ENCODE data around the gene SLCO2A1. TPM values are rescaled to one million over a fixed set of nuclear protein-coding genes. Genes with fewer than 3 reads are reported as not detected.

Gene SLCO2A1
- total RNA-seq, 4 donors from 2014 or later, result 8.4 to 68.5 (median 22.7) TPM

- in situ Hi-C loops (cut with MboI; ENCODE audit: low pct_ligation_motif_present in 1 of 4, low pct_unique_long_range_greater_than_20kb in 1 of 4, low sequenced_read_pairs in 3 of 4) (no loop called here), intact Hi-C loops (cut with DNase I; ENCODE audit: low total_unique reads) (no loop called here)
- Histone ChIP-seq H3K27me3 (no peaks in the 10 kb centered on the region), H3K27ac (no peak overlapping the region), H3K4me1 (no peaks in the 10 kb centered on the region), H3K9me3 (no peaks in the 10 kb centered on the region), H3K4me3 (no peak overlapping the region), H3K36me3 (no peaks in the 10 kb centered on the region)
- DNase-seq, result no peak
- WGBS, 2 donors (ENCODE audit: low coverage in 1 of 2), result 69 to 78% methylated on average over 3 to 5 of the region's 5 CpGs
- TF ChIP-seq POLR2AphosphoS5 (IDR thresholded peaks at IDR 0.05) (no peak), POLR2A (IDR thresholded peaks at IDR 0.05) (no peak), EP300 (IDR thresholded peaks at IDR 0.05; ENCODE audit: low read depth) (no peak), CTCF (IDR thresholded peaks at IDR 0.05) (no peak)
Observed at GRCh38 chr3:134001251-134001650, 28.5 kb downstream of the SLCO2A1 start.

DNA sequence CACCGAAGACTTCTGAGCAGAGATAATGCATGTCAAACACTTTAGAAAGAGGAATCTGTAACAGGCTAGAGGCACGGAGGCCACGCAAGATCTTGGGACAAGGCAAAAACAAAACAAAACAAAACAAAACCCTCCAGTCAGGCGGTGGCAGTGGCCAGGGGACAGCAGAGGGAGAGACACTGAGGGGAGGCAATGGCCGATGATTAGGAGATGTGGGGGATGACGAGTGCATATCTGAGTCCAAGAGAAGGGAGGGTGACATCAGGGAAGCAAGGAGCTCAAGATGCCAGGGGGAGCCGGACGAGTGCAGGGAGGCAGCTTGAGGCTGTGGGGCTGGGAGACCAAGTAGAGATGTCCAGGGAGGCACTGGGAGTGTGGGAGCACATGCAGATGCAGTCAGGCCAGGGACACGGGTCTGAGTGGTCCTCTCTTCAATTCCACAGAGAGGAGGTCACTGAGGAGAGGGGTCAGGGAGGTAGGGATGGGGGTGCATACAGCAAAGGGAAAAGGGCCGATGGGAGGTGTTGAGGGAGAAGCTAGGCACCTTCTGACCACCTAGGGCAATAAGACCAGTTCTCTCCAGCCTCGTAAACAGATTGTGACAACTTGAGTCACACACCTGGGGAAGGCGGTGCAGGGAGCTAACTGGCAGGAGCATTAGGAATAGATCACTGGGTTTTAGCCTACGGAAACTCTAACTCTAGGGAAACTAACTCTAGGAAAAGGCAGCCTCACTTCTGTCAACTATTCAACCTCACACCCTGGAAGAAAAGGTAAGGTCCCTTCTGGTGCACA lies 29.6 kb downstream of the SLCO2A1 start:
- in situ Hi-C loops (cut with MboI; ENCODE audit: low pct_ligation_motif_present in 1 of 4, low pct_unique_long_range_greater_than_20kb in 1 of 4, low sequenced_read_pairs in 3 of 4) (no loop called here), intact Hi-C loops (cut with DNase I; ENCODE audit: low total_unique reads) (no loop called here)
- Histone ChIP-seq H3K4me3 (no peak overlapping the region), H3K36me3 (no peaks in the 10 kb centered on the region), H3K4me1 (no peaks in the 10 kb centered on the region), H3K27me3 (no peaks in the 10 kb centered on the region), H3K27ac (no peak overlapping the region), H3K9me3 (no peaks in the 10 kb centered on the region)
- TF ChIP-seq POLR2A (IDR thresholded peaks at IDR 0.05) (no peak), POLR2AphosphoS5 (IDR thresholded peaks at IDR 0.05) (no peak), CTCF (IDR thresholded peaks at IDR 0.05) (no peak), EP300 (IDR thresholded peaks at IDR 0.05; ENCODE audit: low read depth) (no peak)
- DNase-seq, result no peak
- WGBS, 2 donors (ENCODE audit: low coverage in 1 of 2), result 75 to 76% methylated on average over 3 to 13 of the region's 13 CpGs

GRCh38 chr3:133998691-133999241 lies 31.0 kb downstream of the SLCO2A1 start:
- no peak for DNase-seq
- H3K9me3 ChIP-seq, result no peaks in the 10 kb centered on the region
- H3K27me3 ChIP-seq, result no peaks in the 10 kb centered on the region
- 65 to 79% methylated on average over 7 to 9 of the region's 9 CpGs for WGBS, 2 donors (ENCODE audit: low coverage in 1 of 2)
- no peaks in the 10 kb centered on the region for H3K36me3 ChIP-seq
- TF ChIP-seq POLR2AphosphoS5 (IDR thresholded peaks at IDR 0.05) (no peak), POLR2A (IDR thresholded peaks at IDR 0.05) (no peak), EP300 (IDR thresholded peaks at IDR 0.05; ENCODE audit: low read depth) (no peak), CTCF (IDR thresholded peaks at IDR 0.05) (no peak)
- no peak overlapping the region for H3K27ac ChIP-seq
- in situ Hi-C loops (cut with MboI; ENCODE audit: low pct_ligation_motif_present in 1 of 4, low pct_unique_long_range_greater_than_20kb in 1 of 4, low sequenced_read_pairs in 3 of 4), result no loop called here
- no peak overlapping the region for H3K4me3 ChIP-seq
- no peaks in the 10 kb centered on the region for H3K4me1 ChIP-seq
- intact Hi-C loops (cut with DNase I; ENCODE audit: low total_unique reads), result no loop called here

GRCh38 chr3:133997871-133998635 lies 31.7 kb downstream of the SLCO2A1 start:
- H3K4me1 ChIP-seq, result no peaks in the 10 kb centered on the region
- H3K27ac ChIP-seq, result no peak overlapping the region
- no peaks in the 10 kb centered on the region for H3K27me3 ChIP-seq
- 78 to 89% methylated on average over 1 to 9 of the region's 9 CpGs for WGBS, 2 donors (ENCODE audit: low coverage in 1 of 2)
- H3K9me3 ChIP-seq, result no peaks in the 10 kb centered on the region
- H3K4me3 ChIP-seq, result no peak overlapping the region
- intact Hi-C loops (cut with DNase I; ENCODE audit: low total_unique reads), result no loop called here
- no peaks in the 10 kb centered on the region for H3K36me3 ChIP-seq
- in situ Hi-C loops (cut with MboI; ENCODE audit: low pct_ligation_motif_present in 1 of 4, low pct_unique_long_range_greater_than_20kb in 1 of 4, low sequenced_read_pairs in 3 of 4), result no loop called here
- DNase-seq, result no peak
- TF ChIP-seq POLR2AphosphoS5 (IDR thresholded peaks at IDR 0.05) (no peak), POLR2A (IDR thresholded peaks at IDR 0.05) (no peak), CTCF (IDR thresholded peaks at IDR 0.05) (no peak), EP300 (IDR thresholded peaks at IDR 0.05; ENCODE audit: low read depth) (no peak)
